Stomach smooth muscle (tissue), 2 donors: Measurements from ENCODE around the gene LIN37.

Experiments
- H3K27ac ChIP-seq: one replicate; pipeline ENCODE4 v1.7.0; 2013; ENCODE audit warnings: mild to moderate bottlenecking, low read length, inconsistent platforms
- H3K27me3 ChIP-seq, 2 donors: one replicate each; pipeline ENCODE4 v1.7.0; 2013; ENCODE audit warnings: low read length in 2 of 2; ENCODE audit not compliant: insufficient read depth in 2 of 2, control insufficient read depth in 1 of 2
- H3K36me3 ChIP-seq, 2 donors: one replicate each; pipeline ENCODE4 v1.7.0; 2013; ENCODE audit warnings: low read length in 2 of 2; ENCODE audit not compliant: control insufficient read depth in 2 of 2, insufficient read depth in 2 of 2
- H3K4me1 ChIP-seq: one replicate; pipeline ENCODE4 v1.7.0; 2013; ENCODE audit warnings: low read length; ENCODE audit not compliant: control insufficient read depth, insufficient read depth
- H3K4me3 ChIP-seq, 2 donors: one replicate each; pipeline ENCODE4 v1.7.0; 2013; ENCODE audit warnings: low read length in 2 of 2
- H3K9ac ChIP-seq, 2 donors: one replicate each; pipeline ENCODE4 v1.7.0; 2013; ENCODE audit warnings: low read length in 2 of 2, mild to moderate bottlenecking in 1 of 2
- H3K9me3 ChIP-seq, 2 donors: one replicate each; pipeline ENCODE4 v1.7.0; 2013; ENCODE audit warnings: low read length in 2 of 2; ENCODE audit not compliant: control insufficient read depth in 2 of 2
- donor health status: healthy.
- donor health status: Pancreatic carcinoma.

The LIN37 gene

GRCh38 chr19:35748106-35749020 lies at the start of gene LIN37:
Gene LIN37, plus strand, starts transcription at chr19:35748576. Its CDS starts 149 bp downstream, at chr19:35748725.
- peaks cover 48% of the 10 kb centered on the region for H3K4me1 ChIP-seq
- no peaks in the 10 kb centered on the region for H3K27me3 ChIP-seq
- peak within 1 kb of the TSS; percentile 78 for H3K27ac ChIP-seq
- H3K36me3 ChIP-seq, result peaks cover 12 to 13% of the 10 kb centered on the region in 2 donors
- no peaks in the 10 kb centered on the region for H3K9me3 ChIP-seq
- H3K9ac ChIP-seq, result peak within 1 kb of the TSS; percentile 88 to 96
- peak within 1 kb of the TSS; percentile 90 to 99 for H3K4me3 ChIP-seq

GRCh38 chr19:35702223-35703012 lies 46.0 kb upstream of the LIN37 start:
- peak overlapping the region; percentile 52 to 72 for H3K9ac ChIP-seq
- H3K27me3 ChIP-seq, result peaks cover 8 to 10% of the 10 kb centered on the region in 2 donors
- H3K27ac ChIP-seq, result no peak overlapping the region
- H3K4me1 ChIP-seq, result peaks cover 8% of the 10 kb centered on the region
- H3K9me3 ChIP-seq, result no peaks in the 10 kb centered on the region
- H3K36me3 ChIP-seq, result no peaks in the 10 kb centered on the region
- H3K4me3 ChIP-seq, result peak overlapping the region; percentile 83 to 86

- H3K27me3 ChIP-seq, result peaks cover 8 to 13% of the 10 kb centered on the region in 2 donors
- no peak overlapping the region for H3K4me3 ChIP-seq
- no peak overlapping the region for H3K27ac ChIP-seq
- H3K36me3 ChIP-seq, result no peaks in the 10 kb centered on the region
- H3K9ac ChIP-seq, result no peak overlapping the region
- no peaks in the 10 kb centered on the region for H3K9me3 ChIP-seq
- peaks cover 8% of the 10 kb centered on the region for H3K4me1 ChIP-seq
These were observed 45.0 kb upstream of the LIN37 start for GRCh38 chr19:35703343-35703742.

GRCh38 chr19:35704218-35704617 lies 44.2 kb upstream of the LIN37 start, which contains the start of gene ZBTB32:
Gene ZBTB32, plus strand, starts transcription at chr19:35704558. Its CDS starts 10,069 bp downstream, at chr19:35714627.
- Histone ChIP-seq H3K27me3 (peaks cover 8 to 16% of the 10 kb centered on the region in 2 donors), H3K9me3 (no peaks in the 10 kb centered on the region), H3K9ac (no peak within 1 kb of the TSS), H3K36me3 (no peaks in the 10 kb centered on the region), H3K4me1 (peaks cover 8% of the 10 kb centered on the region), H3K27ac (no peak within 1 kb of the TSS), H3K4me3 (no peak within 1 kb of the TSS)

GRCh38 chr19:35708391-35708790 lies 40.0 kb upstream of the LIN37 start:
- H3K9ac ChIP-seq, result no peak overlapping the region
- H3K27ac ChIP-seq, result no peak overlapping the region
- peaks cover 6 to 14% of the 10 kb centered on the region in 2 donors for H3K27me3 ChIP-seq
- H3K4me1 ChIP-seq, result no peaks in the 10 kb centered on the region
- H3K9me3 ChIP-seq, result no peaks in the 10 kb centered on the region
- no peak overlapping the region for H3K4me3 ChIP-seq
- no peaks in the 10 kb centered on the region for H3K36me3 ChIP-seq

GRCh38 chr19:35710784-35711723 lies 37.3 kb upstream of the LIN37 start:
- Histone ChIP-seq H3K36me3 (no peaks in the 10 kb centered on the region), H3K9me3 (no peaks in the 10 kb centered on the region), H3K9ac (no peak overlapping the region), H3K4me1 (peaks cover 9% of the 10 kb centered on the region), H3K4me3 (no peak overlapping the region), H3K27ac (no peak overlapping the region), H3K27me3 (peaks cover 0 to 6% of the 10 kb centered on the region in 2 donors)

- H3K9me3 ChIP-seq, result no peaks in the 10 kb centered on the region
- H3K4me3 ChIP-seq, result no peak overlapping the region
- H3K4me1 ChIP-seq, result peaks cover 22% of the 10 kb centered on the region
- H3K9ac ChIP-seq, result no peak overlapping the region
- peaks cover 0 to 6% of the 10 kb centered on the region in 2 donors for H3K27me3 ChIP-seq
- H3K36me3 ChIP-seq, result no peaks in the 10 kb centered on the region
- H3K27ac ChIP-seq, result no peak overlapping the region
These were observed 35.5 kb upstream of the LIN37 start for GRCh38 chr19:35712567-35713505.

- Histone ChIP-seq H3K27ac (no peak overlapping the region), H3K4me3 (no peak overlapping the region)
These were observed 34.9 kb upstream of the LIN37 start for GRCh38 chr19:35713506-35713850.

GRCh38 chr19:35713904-35714495 lies 34.4 kb upstream of the LIN37 start:
- no peak overlapping the region for H3K27ac ChIP-seq

More at GRCh38 chr19:35713506-35713850, 34.9 kb upstream of the LIN37 start:
- Histone ChIP-seq H3K4me1 (peaks cover 23% of the 10 kb centered on the region), H3K27me3 (peaks cover 0 to under 1% of the 10 kb centered on the region in 2 donors), H3K9ac (no peak overlapping the region), H3K9me3 (no peaks in the 10 kb centered on the region), H3K36me3 (no peaks in the 10 kb centered on the region)

More at GRCh38 chr19:35713904-35714495, 34.4 kb upstream of the LIN37 start:
- Histone ChIP-seq H3K27me3 (no peaks in the 10 kb centered on the region), H3K9me3 (no peaks in the 10 kb centered on the region), H3K9ac (no peak overlapping the region), H3K4me1 (peaks cover 29% of the 10 kb centered on the region), H3K36me3 (no peaks in the 10 kb centered on the region), H3K4me3 (no peak overlapping the region)
